Gastroesophageal sphincter (tissue), 3 donors: ENCODE data around the gene CIT.

Source experiments
- CTCF ChIP-seq, 4 experiments: fragments of 200-600 bp in 2 of 4; fragments of 450-650 bp in 2 of 4; sonication (generic) in 1 of 4; IDR thresholded peaks; one replicate each; pipeline ENCODE4 v1.5.1; 2017 to 2019; ENCODE audit warnings: antibody characterized with exemption in 4 of 4, mild to moderate bottlenecking in 2 of 4, moderate library complexity in 2 of 4
- POLR2A ChIP-seq, 2 donors: fragments of 450-650 bp; IDR thresholded peaks; one replicate each; pipeline ENCODE4 v1.6.1; 2017; ENCODE audit warnings: antibody characterized with exemption in 2 of 2, mild to moderate bottlenecking in 2 of 2, moderate library complexity in 1 of 2

- no peak for TF ChIP-seq POLR2A (IDR thresholded peaks at IDR 0.05)
- TF ChIP-seq CTCF (IDR thresholded peaks at IDR 0.05) = no peak
Measured at GRCh38 chr12:119840582-119840981, 36.5 kb downstream of the CIT start.
